Fibroblast of villous mesenchyme (primary cell): ENCODE results near the gene MAD1L1. TPM values are rescaled to one million over a fixed set of nuclear protein-coding genes. Genes with fewer than 3 reads are reported as not detected.

ENCODE experiments used
- DNase-seq: peaks from one replicate; pipeline ENCODE4 v3.0.0-alpha.2; 2010; ENCODE audit warnings: low read depth
- H3K4me3 ChIP-seq: 2 replicates; pipeline ENCODE4 v1.5.1; 2011; ENCODE audit warnings: low read depth, mild to moderate bottlenecking, low read length
- CTCF ChIP-seq: IDR thresholded peaks from 2 replicates; pipeline ENCODE4 v1.5.1; 2012; ENCODE audit warnings: low read depth, mild to moderate bottlenecking, low read length; ENCODE audit not compliant: insufficient read depth
- total RNA-seq: library from RNA; depleted of rRNA; stranded (reverse); fragments of >200 nt; gene quantifications from 2 replicates; pipeline ENCODE4 v1.2.3, GENCODE V29; 2012

The MAD1L1 gene
- total RNA-seq, 1 donor = 43.6 TPM

- no peak overlapping the region for H3K4me3 ChIP-seq
- peak; percentile 93 for DNase-seq
- TF ChIP-seq CTCF = no peak
Observed at GRCh38 chr7:2019711-2020511, 212.8 kb downstream of the MAD1L1 start.

- no peak overlapping the region for H3K4me3 ChIP-seq
- TF ChIP-seq CTCF = no peak
- no peak for DNase-seq
Observed at GRCh38 chr7:2019461-2019710, 213.4 kb downstream of the MAD1L1 start.

- peak; percentile 76 for DNase-seq
- no peak for TF ChIP-seq CTCF
- H3K4me3 ChIP-seq = no peak overlapping the region
Observed at GRCh38 chr7:2018569-2019460, 213.9 kb downstream of the MAD1L1 start.

GRCh38 chr7:2017914-2018568 lies 214.7 kb downstream of the MAD1L1 start:
- DNase-seq = no peak
- TF ChIP-seq CTCF = no peak
- no peak overlapping the region for H3K4me3 ChIP-seq

GRCh38 chr7:2017481-2017891 lies 215.3 kb downstream of the MAD1L1 start:
- H3K4me3 ChIP-seq = no peak overlapping the region
- no peak for DNase-seq

More at GRCh38 chr7:2017481-2017891, 215.3 kb downstream of the MAD1L1 start:
- TF ChIP-seq CTCF = no peak
